GM12878 (cell line): ENCODE data around the gene TMEM114. TPM values are rescaled to one million over a fixed set of nuclear protein-coding genes. Genes with fewer than 3 reads are reported as not detected.

ENCODE experiments used
- ATAC-seq: fragments of 200-7000 bp; cut with Tn5 transposase; 3 replicates; pipeline ENCODE4 v1.9.1; 2020; ENCODE audit warnings: mild to moderate bottlenecking, moderate library complexity
- BruUV-seq: library from RNA; stranded (reverse); fragments of 400-500 nt; replicated peaks from 2 replicates; lab custom pipeline; 2021; lab: Mats Ljungman, UMichigan
- CTCF ChIA-PET: fragments of 300-600 bp; sonication (Branson Sonifier 250); formaldehyde crosslinking; extraction: SDS; loops from one replicate; lab custom pipeline; 2021; ENCODE audit warnings: inconsistent platforms; lab: Yijun Ruan, JAX
- POLR2A ChIA-PET: fragments of 350-600 bp; formaldehyde crosslinking; extraction: SDS; loops from one replicate; lab custom pipeline; 2021; ENCODE audit warnings: inconsistent platforms; lab: Charles Lee
- RAD21 ChIA-PET: fragments of 300-600 bp; sonication (Branson Sonifier 250); formaldehyde crosslinking; loops from one replicate; lab custom pipeline; 2023; ENCODE audit warnings: antibody characterized with exemption; ENCODE audit not compliant: unreplicated experiment; lab: Charles Lee
- SMC1A ChIA-PET: fragments of 300-600 bp; sonication (Branson Sonifier 250); formaldehyde crosslinking; loops from one replicate; lab custom pipeline; 2023; ENCODE audit not compliant: unreplicated experiment, uncharacterized antibody; lab: Charles Lee
- DNase-seq: peaks from one replicate; pipeline ENCODE4 v3.0.0-alpha.2; 2011; ENCODE audit warnings: low read depth, low spot score
- FAIRE-seq: peaks from 3 replicates; lab custom pipeline; 2011; peaks lifted over from hg19 to GRCh38; lab: Jason Lieb, UNC
- H2AFZ ChIP-seq: 2 replicates; pipeline ENCODE4 v1.6.0; 2011; ENCODE audit warnings: low read depth, low read length, control low read depth; ENCODE audit not compliant: control insufficient read depth
- H3K27ac ChIP-seq: 2 replicates; pipeline ENCODE4 v1.5.1; 2011; ENCODE audit warnings: control low read depth; ENCODE audit not compliant: control insufficient read depth, insufficient read depth
- H3K27me3 ChIP-seq, 2 experiments: replicated peaks in 1 of 2; 2 replicates each; pipeline versions ENCODE4 v1.6.0 to v1.6.1; 2011; ENCODE audit warnings: low read length in 1 of 2; ENCODE audit not compliant: control insufficient read depth in 2 of 2, insufficient read depth in 2 of 2
- H3K36me3 ChIP-seq, 2 experiments: 2 replicates each; pipeline ENCODE4 v1.5.1; 2011; ENCODE audit warnings: low read length in 1 of 2; ENCODE audit not compliant: control insufficient read depth in 2 of 2, insufficient read depth in 2 of 2
- H3K4me1 ChIP-seq: 2 replicates; pipeline ENCODE4 v1.6.1; 2011; ENCODE audit warnings: mild to moderate bottlenecking, low read length, moderate library complexity, mixed read lengths; ENCODE audit not compliant: control insufficient read depth, insufficient read depth
- H3K4me2 ChIP-seq: 2 replicates; pipeline ENCODE4 v1.6.0; 2011; ENCODE audit warnings: control low read depth; ENCODE audit not compliant: control insufficient read depth, insufficient read depth
- H3K4me3 ChIP-seq: fragments of 200-600 bp; sonication (generic); 2 replicates; pipeline ENCODE4 v1.5.1; 2016
- H3K79me2 ChIP-seq: 2 replicates; pipeline ENCODE4 v1.6.0; 2011; ENCODE audit warnings: low read length; ENCODE audit not compliant: control insufficient read depth, insufficient read depth
- H3K9ac ChIP-seq: 2 replicates; pipeline ENCODE4 v1.8.0; 2011; ENCODE audit warnings: low read length, control low read depth, mixed read lengths; ENCODE audit not compliant: control insufficient read depth, insufficient read depth
- H3K9me3 ChIP-seq: replicated peaks from 3 replicates; pipeline ENCODE4 v1.5.1; 2011; ENCODE audit warnings: mild to moderate bottlenecking, low read length; ENCODE audit not compliant: control insufficient read depth, insufficient read depth
- H4K20me1 ChIP-seq: 2 replicates; pipeline ENCODE4 v1.6.0; 2011; ENCODE audit not compliant: control insufficient read depth, insufficient read depth
- ATF7 ChIP-seq: fragments of 450-650 bp; IDR thresholded peaks from 2 replicates; pipeline ENCODE4 v1.6.1; 2016; ENCODE audit warnings: low read depth, mild to moderate bottlenecking
- FOXK2 ChIP-seq: fragments of 450-650 bp; IDR thresholded peaks from 2 replicates; pipeline ENCODE4 v1.6.1; 2017; ENCODE audit warnings: mild to moderate bottlenecking, moderate library complexity
- HCFC1 ChIP-seq: fragments of 150-350 bp; IDR thresholded peaks from 2 replicates; pipeline ENCODE4 v1.6.1; 2014; ENCODE audit warnings: low read length
- HDGF ChIP-seq: fragments of 450-650 bp; IDR thresholded peaks from 2 replicates; pipeline ENCODE4 v1.6.1; 2016; ENCODE audit warnings: antibody characterized with exemption
- MAX ChIP-seq: IDR thresholded peaks from 2 replicates; pipeline ENCODE4 v1.6.1; 2012; ENCODE audit warnings: low read depth, low read length, improper control_type of control experiment
- MTA3 ChIP-seq: IDR thresholded peaks from 2 replicates; pipeline ENCODE4 v1.6.1; 2012; ENCODE audit warnings: low read length, inconsistent platforms, borderline replicate concordance
- PAX5 ChIP-seq: IDR thresholded peaks from 2 replicates; pipeline ENCODE4 v1.6.1; 2011; ENCODE audit warnings: low read depth, low read length, borderline replicate concordance
- SIX5 ChIP-seq: IDR thresholded peaks from 2 replicates; pipeline ENCODE4 v1.6.1; 2011; ENCODE audit warnings: mild to moderate bottlenecking, low read depth, low read length, moderate library complexity; ENCODE audit not compliant: severe bottlenecking
- SMARCA5 ChIP-seq: fragments of 450-650 bp; IDR thresholded peaks from 2 replicates; pipeline ENCODE4 v1.6.1; 2017; ENCODE audit warnings: mild to moderate bottlenecking
- TAF1 ChIP-seq: IDR thresholded peaks from 2 replicates; pipeline ENCODE4 v1.6.1; 2011; ENCODE audit warnings: mild to moderate bottlenecking, low read depth, low read length, borderline replicate concordance
- TARDBP ChIP-seq: IDR thresholded peaks from 2 replicates; pipeline ENCODE4 v1.6.1; 2016; ENCODE audit warnings: borderline replicate concordance
- ZBTB4 ChIP-seq: fragments of 450-650 bp; formaldehyde crosslinking; IDR thresholded peaks from 2 replicates; pipeline ENCODE4 v1.4.0; 2022; ENCODE audit warnings: mild to moderate bottlenecking, moderate library complexity
- WGBS: methylation state at CpG from one replicate; pipeline ENCODE4 v1.1.6; 2016; ENCODE audit warnings: low lambda C conversion rate; ENCODE audit not compliant: insufficient replicate concordance, insufficient coverage; ENCODE audit errors: missing lambda C conversion rate; 5-methylcytosine and 5-hydroxymethylcytosine counted together
- in situ Hi-C: fragments of 300-500 bp; cut with MboI; formaldehyde crosslinking; loops from 9 replicates; pipeline ENCODE4 v1.14.3; 2018; ENCODE audit warnings: mixed read lengths
- intact Hi-C: fragments of 100-400 bp; cut with micrococcal nuclease; formaldehyde crosslinking; loops from one replicate; pipeline ENCODE4 v1.14.2; 2022; ENCODE audit not compliant: unreplicated experiment
- polyA plus RNA-seq, 11 experiments: library from polyadenylated mRNA; depleted of rRNA in 4 of 11; unstranded in 6 of 11; stranded (reverse) in 5 of 11; fragments of >200 nt; fragmentation: Nextera tagmentation in 4 of 11; fragmentation: Illumina TruSeq in 1 of 11; extraction: Ambion mirVana in 4 of 11; extraction: Trizol in 1 of 11; gene quantifications; 1 replicate in 1 of 11; 2 replicates in 10 of 11; pipeline versions ENCODE4 v1.2.1 to v1.2.3, GENCODE V29; 2011 to 2016; ENCODE audit warnings: inconsistent platforms in 2 of 11, missing spikeins in 2 of 11, low read depth in 1 of 11
- total RNA-seq, 4 experiments: library from RNA; depleted of rRNA in 3 of 4; stranded (reverse); fragments of >200 nt in 3 of 4; fragmentation: Illumina TruSeq in 1 of 4; extraction: Trizol in 1 of 4; gene quantifications; 2 replicates each; pipeline versions ENCODE4 v1.2.1 to v1.2.3, GENCODE V29; 2013 to 2021
- TF ChIP-seq, protein P1 (sequence below): fragments of 450-650 bp; IDR thresholded peaks from 2 replicates; pipeline ENCODE4 v1.6.1; 2017; ENCODE audit warnings: antibody characterized with exemption, mild to moderate bottlenecking, moderate library complexity
- TF ChIP-seq, protein P2 (sequence below): IDR thresholded peaks from 2 replicates; pipeline ENCODE4 v1.6.1; 2011; ENCODE audit warnings: borderline replicate concordance, low read depth, mild to moderate bottlenecking, moderate library complexity, mixed read lengths, low read length; ENCODE audit not compliant: insufficient read depth; ENCODE audit errors: extremely low read length
- TF ChIP-seq, protein P3 (sequence below): fragments of 450-650 bp; IDR thresholded peaks from 2 replicates; pipeline ENCODE4 v1.6.1; 2018; ENCODE audit warnings: borderline replicate concordance, mild to moderate bottlenecking; ENCODE audit not compliant: partially characterized antibody

TMEM114 gene
- total and polyA plus RNA-seq, 10 of the 15 experiments (the other 5 are each of a cell fraction or from before 2014, with no cell fraction given) = not detected

- no peaks in the 10 kb centered on the region for H3K9me3 ChIP-seq
- no peaks in the 10 kb centered on the region for H3K27me3 ChIP-seq
- RAD21 ChIA-PET = no interaction called here
- BruUV-seq = no TSS peak
- FAIRE-seq (no peak), ATAC-seq (no peak), DNase-seq (no peak)
- 16% methylated on average over 9 of the region's 9 CpGs for WGBS
- no peak overlapping the region for H3K27ac ChIP-seq
- SMC1A ChIA-PET = interaction anchor here (1.4 kb wide), 1 partner anchor 12 kb away, joined by 3 read pairs; no protein-coding TSS in a partner anchor
- no peaks in the 10 kb centered on the region for H3K4me1 ChIP-seq
- H3K79me2 ChIP-seq = no peaks in the 10 kb centered on the region
- no peak overlapping the region for H3K4me2 ChIP-seq
- no peaks in the 10 kb centered on the region for H4K20me1 ChIP-seq
- H2AFZ ChIP-seq = no peak overlapping the region
- POLR2A ChIA-PET = no interaction called here
- H3K9ac ChIP-seq = no peak overlapping the region
- CTCF ChIA-PET = interaction anchor here (1.2 kb wide), 1 partner anchor 149 kb away, joined by 3 read pairs; no protein-coding TSS in a partner anchor
- H3K36me3 ChIP-seq = no peaks in the 10 kb centered on the region
- in situ Hi-C loops = no loop called here
- intact Hi-C loops = no loop called here
- H3K4me3 ChIP-seq = no peak overlapping the region
- TF ChIP-seq SIX5 = no peak
- no peak for TF ChIP-seq ATF7
- TF ChIP-seq SMARCA5 = no peak
- no peak for TF ChIP-seq MAX
- TF ChIP-seq, protein P1, sequence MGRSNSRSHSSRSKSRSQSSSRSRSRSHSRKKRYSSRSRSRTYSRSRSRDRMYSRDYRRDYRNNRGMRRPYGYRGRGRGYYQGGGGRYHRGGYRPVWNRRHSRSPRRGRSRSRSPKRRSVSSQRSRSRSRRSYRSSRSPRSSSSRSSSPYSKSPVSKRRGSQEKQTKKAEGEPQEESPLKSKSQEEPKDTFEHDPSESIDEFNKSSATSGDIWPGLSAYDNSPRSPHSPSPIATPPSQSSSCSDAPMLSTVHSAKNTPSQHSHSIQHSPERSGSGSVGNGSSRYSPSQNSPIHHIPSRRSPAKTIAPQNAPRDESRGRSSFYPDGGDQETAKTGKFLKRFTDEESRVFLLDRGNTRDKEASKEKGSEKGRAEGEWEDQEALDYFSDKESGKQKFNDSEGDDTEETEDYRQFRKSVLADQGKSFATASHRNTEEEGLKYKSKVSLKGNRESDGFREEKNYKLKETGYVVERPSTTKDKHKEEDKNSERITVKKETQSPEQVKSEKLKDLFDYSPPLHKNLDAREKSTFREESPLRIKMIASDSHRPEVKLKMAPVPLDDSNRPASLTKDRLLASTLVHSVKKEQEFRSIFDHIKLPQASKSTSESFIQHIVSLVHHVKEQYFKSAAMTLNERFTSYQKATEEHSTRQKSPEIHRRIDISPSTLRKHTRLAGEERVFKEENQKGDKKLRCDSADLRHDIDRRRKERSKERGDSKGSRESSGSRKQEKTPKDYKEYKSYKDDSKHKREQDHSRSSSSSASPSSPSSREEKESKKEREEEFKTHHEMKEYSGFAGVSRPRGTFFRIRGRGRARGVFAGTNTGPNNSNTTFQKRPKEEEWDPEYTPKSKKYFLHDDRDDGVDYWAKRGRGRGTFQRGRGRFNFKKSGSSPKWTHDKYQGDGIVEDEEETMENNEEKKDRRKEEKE = no peak
- TF ChIP-seq TARDBP = no peak
- no peak for TF ChIP-seq MTA3
- no peak for TF ChIP-seq PAX5
- TF ChIP-seq HCFC1 = no peak
- TF ChIP-seq FOXK2 = no peak
- TF ChIP-seq, protein P2, sequence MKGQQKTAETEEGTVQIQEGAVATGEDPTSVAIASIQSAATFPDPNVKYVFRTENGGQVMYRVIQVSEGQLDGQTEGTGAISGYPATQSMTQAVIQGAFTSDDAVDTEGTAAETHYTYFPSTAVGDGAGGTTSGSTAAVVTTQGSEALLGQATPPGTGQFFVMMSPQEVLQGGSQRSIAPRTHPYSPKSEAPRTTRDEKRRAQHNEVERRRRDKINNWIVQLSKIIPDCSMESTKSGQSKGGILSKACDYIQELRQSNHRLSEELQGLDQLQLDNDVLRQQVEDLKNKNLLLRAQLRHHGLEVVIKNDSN = no peak
- TF ChIP-seq HDGF = no peak
- TF ChIP-seq ZBTB4 (CRISPR knock-in tag) = no peak
- TF ChIP-seq, protein P3, sequence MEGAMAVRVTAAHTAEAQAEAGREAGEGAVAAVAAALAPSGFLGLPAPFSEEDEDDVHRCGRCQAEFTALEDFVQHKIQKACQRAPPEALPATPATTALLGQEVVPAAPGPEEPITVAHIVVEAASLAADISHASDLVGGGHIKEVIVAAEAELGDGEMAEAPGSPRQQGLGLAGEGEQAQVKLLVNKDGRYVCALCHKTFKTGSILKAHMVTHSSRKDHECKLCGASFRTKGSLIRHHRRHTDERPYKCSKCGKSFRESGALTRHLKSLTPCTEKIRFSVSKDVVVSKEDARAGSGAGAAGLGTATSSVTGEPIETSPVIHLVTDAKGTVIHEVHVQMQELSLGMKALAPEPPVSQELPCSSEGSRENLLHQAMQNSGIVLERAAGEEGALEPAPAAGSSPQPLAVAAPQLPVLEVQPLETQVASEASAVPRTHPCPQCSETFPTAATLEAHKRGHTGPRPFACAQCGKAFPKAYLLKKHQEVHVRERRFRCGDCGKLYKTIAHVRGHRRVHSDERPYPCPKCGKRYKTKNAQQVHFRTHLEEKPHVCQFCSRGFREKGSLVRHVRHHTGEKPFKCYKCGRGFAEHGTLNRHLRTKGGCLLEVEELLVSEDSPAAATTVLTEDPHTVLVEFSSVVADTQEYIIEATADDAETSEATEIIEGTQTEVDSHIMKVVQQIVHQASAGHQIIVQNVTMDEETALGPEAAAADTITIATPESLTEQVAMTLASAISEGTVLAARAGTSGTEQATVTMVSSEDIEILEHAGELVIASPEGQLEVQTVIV = no peak
- TF ChIP-seq TAF1 = no peak
Measured at GRCh38 chr16:8555400-8555799, 34.9 kb downstream of the TMEM114 start.
